ENCODE results near the gene SLC6A15.

DNA sequence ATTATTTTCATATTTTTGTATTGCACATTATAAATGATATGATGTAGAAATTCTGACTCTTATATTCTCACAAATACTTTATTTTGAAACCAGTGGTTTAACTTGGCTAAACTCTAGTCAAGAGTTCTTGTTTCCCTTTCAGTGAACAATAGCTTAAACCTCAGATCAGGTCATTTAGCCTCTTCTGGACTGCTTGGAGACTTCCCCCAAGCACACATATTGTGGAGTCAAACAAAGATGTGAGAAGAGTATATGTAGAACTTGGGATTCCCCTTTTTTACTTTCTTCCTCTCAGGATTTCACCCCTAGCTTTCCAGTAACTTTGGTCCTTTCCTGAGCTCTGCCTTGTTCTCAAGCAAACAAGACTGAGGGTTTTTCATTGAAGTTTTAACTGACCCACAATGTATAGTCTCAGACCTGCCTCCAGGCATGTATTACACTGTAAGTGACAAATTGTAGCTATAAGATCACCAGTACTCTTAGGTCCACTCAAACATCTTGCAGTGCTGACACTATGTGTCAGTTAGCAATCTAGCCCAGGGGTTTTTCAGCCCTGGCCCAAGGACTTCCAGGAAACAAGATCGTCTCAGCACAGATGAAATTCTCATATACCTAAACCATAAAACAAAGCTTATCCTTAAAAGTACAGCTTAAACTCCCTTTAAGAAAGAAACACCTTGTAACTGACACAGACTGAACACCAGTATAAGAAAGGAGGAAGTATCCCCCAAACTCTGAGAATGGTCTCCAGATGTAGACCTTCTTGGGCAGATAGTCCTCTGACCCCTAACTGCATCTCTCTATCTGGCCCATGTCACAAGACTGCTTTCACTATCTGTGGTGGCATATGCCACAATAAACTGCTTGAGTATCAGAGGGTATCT, 98.6 kb downstream of the SLC6A15 start:
- no peak for TF ChIP-seq POLR2A (IDR thresholded peaks at IDR 0.05; ENCODE audit: low read depth, low read length)
- no peak for TF ChIP-seq POLR2AphosphoS5 (IDR thresholded peaks at IDR 0.05; ENCODE audit: low read depth, low read length)
